GM13976 (cell line): ENCODE results near the gene GLRX2.
"Not testable (repeated sequence)": the region's sequence is repeated elsewhere in the genome, so short reads cannot be mapped to it uniquely, and the experiment has no call there.

ENCODE experiments used
- DNase-seq: peaks from one replicate; pipeline ENCODE4 v3.0.0; 2012; ENCODE audit warnings: low spot score
- CTCF ChIP-seq: IDR thresholded peaks from 2 replicates; pipeline ENCODE4 v1.5.1; 2012; ENCODE audit warnings: borderline replicate concordance, mild to moderate bottlenecking; ENCODE audit not compliant: insufficient read depth; ENCODE audit errors: extremely low read depth, missing control alignments, control extremely low read depth
- in situ Hi-C: fragments of 300-500 bp; cut with MboI; formaldehyde crosslinking; loops from one replicate; pipeline ENCODE4 v1.12.0; 2022; ENCODE audit warnings: low sequenced_read_pairs, mixed read lengths, inconsistent platforms; ENCODE audit not compliant: unreplicated experiment

GLRX2 gene

GRCh38 chr1:193118803-193119730, 13.9 kb upstream of the GLRX2 start:
- no peak for TF ChIP-seq CTCF
- in situ Hi-C loops: loop anchor here (25.0 kb wide), 1 partner anchor 307 kb away; the partner anchor contains the start of gene RGS2
- no peak for DNase-seq

GRCh38 chr1:193118194-193118593, 13.0 kb upstream of the GLRX2 start:
- in situ Hi-C loops: loop anchor here (25.0 kb wide), 1 partner anchor 306 kb away; the partner anchor contains the start of gene RGS2
- no peak for DNase-seq
- no peak for TF ChIP-seq CTCF

- in situ Hi-C loops: loop anchor here (25.0 kb wide), 1 partner anchor 305 kb away; the partner anchor contains the start of gene RGS2
- DNase-seq: not testable (repeated sequence)
Measured at GRCh38 chr1:193117167-193117566, 12.0 kb upstream of the GLRX2 start.

- in situ Hi-C loops: loop anchor here (25.0 kb wide), 1 partner anchor 303 kb away; the partner anchor contains the start of gene RGS2
- TF ChIP-seq CTCF: no peak
- DNase-seq: no peak
Measured at GRCh38 chr1:193115629-193116227, 10.5 kb upstream of the GLRX2 start.

GRCh38 chr1:193114485-193115095, 9.4 kb upstream of the GLRX2 start:
- TF ChIP-seq CTCF: no peak
- in situ Hi-C loops: loop anchor here (25.0 kb wide), 1 partner anchor 302 kb away; the partner anchor contains the start of gene RGS2
- no peak for DNase-seq

- TF ChIP-seq CTCF: no peak
- DNase-seq: no peak
- in situ Hi-C loops: loop anchor here (25.0 kb wide), 1 partner anchor 302 kb away; the partner anchor contains the start of gene RGS2
Measured at GRCh38 chr1:193113992-193114332, 8.7 kb upstream of the GLRX2 start.
